OCI-LY7 (cell line): Measurements from ENCODE around the gene TULP1.

Source experiments
- CTCF ChIP-seq: fragments of 200-600 bp; sonication (generic); conservative IDR thresholded peaks from 2 replicates; pipeline ENCODE4 v1.5.1; 2014; ENCODE audit warnings: mild to moderate bottlenecking, antibody characterized with exemption, low read length, moderate library complexity, mixed read lengths
- EZH2phosphoT487 ChIP-seq: fragments of 200-600 bp; sonication (generic); IDR thresholded peaks from 2 replicates; pipeline ENCODE4 v1.6.1; 2018; ENCODE audit warnings: low read depth, borderline replicate concordance, mild to moderate bottlenecking, mixed run types, antibody characterized with exemption, low read length, moderate library complexity, mixed read lengths

- TF ChIP-seq CTCF (no peak), EZH2phosphoT487 (no peak)
Measured at GRCh38 chr6:35562060-35562459, 49.4 kb upstream of the TULP1 start.
